ENCODE data around the gene OR4D1. TPM values are rescaled to one million over a fixed set of nuclear protein-coding genes. Genes with fewer than 3 reads are reported as not detected.
A peak's percentile ranks its signal among the peaks of the same experiment; 100 is the strongest.

OR4D1 gene
- polyA plus RNA-seq, 10 donors, result 0.09 TPM; not detected in 9

DNA sequence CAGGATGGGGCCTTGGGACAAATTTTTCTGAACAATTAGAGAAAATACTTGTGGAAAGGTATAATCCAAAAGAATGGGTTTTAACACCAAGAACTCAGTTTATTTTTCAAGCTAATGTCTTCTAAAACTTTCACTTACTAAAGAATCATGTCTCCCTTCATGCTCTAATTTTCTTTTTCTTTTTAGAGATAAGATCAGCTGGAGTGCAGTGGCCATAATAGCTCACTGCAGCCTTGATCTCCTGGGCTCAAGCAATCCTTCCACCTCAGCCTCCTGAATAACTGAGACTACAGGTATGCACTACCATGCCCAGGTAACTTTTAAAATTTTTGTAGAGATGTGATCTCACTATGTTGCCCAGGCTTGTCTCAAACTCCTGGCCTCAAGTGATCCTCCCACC lies 5.5 kb downstream of the OR4D1 start:
- no peak for DNase-seq

DNA sequence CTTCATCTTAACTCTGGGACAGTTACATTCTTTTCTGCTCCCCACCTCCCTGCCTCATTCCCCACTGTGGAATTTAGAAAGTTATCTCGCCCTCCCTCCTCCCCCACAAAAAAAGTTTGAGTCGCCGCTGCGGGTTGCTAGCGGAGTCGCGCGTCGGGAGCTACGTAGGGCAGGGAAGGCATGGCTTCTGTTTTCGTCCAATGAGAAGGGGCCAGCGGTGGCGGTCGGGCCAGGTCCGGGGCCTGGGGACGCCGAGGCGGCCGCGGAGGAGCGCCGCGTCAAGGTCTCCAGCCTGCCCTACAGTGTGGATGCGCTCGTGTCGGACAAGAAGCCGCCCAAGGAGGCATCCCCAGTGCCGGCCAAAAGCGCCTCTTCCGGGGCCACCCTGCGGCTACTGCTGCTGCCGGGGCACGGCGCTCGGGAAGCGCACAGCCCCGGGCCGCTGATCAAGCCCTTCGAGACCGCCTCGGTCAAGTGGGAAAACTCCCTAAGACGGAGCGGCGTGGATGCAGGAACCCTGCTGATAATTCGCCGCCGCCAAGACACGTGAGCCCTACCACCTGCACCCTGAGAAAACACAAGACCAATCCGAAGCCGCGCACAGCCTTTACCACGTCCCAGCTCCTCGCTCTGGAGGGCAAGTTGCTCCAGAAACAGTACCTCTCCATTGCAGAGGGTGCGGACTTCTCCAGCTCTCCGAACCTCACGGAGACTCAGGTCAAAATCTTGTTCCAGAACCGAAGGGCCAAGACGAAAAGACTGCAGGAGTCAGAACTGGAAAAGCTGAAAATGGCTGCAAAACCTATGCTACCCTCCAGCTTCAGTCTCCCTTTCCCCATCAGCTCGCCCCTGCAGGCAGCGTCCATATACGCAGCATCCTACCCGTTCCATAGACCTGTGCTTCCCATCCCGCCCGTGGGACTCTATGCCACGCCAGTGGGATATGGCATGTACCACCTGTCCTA lies 8.9 kb downstream of the OR4D1 start:
- peak in 2 of 3 donors; percentile 6 to 8 for DNase-seq

DNA sequence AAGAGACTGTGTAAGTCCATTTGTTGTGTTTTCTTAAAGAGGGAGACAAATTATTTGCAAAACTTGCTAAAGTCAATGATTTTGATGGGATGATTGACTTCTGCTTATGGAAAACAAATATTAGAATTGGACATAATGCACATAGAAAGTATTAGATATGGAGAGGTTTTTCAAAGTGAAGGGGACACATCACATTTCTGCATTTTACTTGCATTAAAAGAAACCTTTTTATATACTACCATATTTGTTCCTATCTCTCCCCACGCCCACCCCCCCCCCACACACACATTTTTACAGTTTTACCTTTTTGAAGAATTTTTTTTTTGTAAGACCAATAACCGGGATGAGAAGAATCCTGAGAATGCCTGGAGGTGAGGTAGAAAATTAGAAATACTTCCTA lies 10.0 kb downstream of the OR4D1 start:
- DNase-seq, result no peak

DNA sequence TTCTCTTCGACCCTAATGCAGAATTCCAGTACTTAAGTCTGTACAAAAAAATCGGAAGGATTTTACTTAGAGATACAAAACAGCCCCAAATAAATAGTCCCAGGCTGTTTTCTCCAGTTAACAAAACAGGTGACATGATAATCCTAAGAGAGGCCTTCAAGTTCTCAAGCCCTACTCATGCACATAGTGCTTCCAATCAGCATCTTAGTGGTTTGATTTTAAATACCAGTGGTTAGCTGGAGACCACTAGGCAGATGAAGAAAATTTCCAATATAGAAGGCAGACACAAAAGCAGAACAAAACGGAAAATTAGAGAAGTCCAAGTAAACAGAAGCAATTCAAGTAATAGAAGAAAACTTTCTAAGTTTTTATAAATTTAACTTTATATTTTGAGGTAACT lies 13.4 kb downstream of the OR4D1 start:
- no peak for DNase-seq

DNA sequence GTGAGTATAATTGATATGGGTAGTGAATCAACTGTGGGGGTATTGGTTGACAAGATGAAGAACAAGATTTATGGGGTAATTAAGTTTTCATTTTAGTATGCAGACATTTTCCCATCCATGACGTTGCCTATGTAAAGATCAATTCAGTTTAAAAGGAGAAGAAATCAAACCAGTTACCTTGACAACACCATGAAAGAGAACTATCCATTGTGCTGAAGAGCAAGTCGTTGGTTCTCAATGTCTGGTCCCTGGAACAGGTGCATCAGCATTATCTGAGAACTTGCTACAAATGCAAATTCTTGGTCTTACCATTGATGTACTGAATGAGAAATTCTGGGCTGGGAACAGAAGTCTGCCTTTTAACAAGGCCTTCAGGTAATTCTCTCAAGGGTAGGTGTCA lies 17.8 kb downstream of the OR4D1 start:
- DNase-seq, result no peak

DNA sequence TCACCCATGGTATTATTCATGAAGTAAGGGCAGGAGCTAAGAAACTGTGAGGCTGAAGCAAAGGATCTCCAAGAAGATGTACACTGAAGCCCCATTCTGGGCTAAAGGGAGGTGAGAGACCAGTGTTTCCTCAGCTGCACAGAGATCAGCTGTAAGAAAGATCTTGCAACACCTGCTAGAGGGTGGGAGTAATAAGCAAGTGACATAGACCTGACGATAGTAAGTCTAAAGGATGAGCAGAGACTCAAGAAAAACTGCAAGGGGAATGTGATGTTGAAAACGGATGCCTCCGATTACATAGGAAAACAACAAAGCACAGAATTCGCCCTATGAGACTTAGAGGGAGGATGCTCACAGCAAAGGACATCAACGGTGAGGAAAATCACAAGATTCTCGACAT lies 18.5 kb downstream of the OR4D1 start, which contains the start of gene OR4D2:
Gene OR4D2, plus strand, starts transcription at position 301 of the 400 bp plus-strand sequence. CDS start 2,674 bp downstream, outside the sequence.
- DNase-seq, result no peak

DNA sequence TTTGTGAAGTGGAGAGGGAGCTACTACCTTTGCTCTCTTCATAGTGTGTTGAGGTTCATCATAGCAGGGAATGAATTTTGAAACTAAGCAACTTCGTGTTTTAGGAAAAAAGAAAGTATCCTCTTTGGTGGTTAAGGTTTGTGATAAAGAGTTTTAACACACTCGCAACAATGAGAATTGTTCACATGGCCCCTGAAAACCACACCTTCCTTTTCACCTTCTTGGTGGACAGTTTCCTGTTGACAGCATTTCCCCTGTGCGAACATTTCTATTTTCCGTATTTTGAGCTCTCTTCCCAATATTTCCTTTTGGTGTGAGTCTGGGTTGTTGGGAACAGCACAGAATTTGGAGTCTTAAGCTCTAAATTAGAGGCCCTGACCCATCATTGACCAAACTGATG lies 22.4 kb downstream of the OR4D1 start:
- DNase-seq, result no peak

DNA sequence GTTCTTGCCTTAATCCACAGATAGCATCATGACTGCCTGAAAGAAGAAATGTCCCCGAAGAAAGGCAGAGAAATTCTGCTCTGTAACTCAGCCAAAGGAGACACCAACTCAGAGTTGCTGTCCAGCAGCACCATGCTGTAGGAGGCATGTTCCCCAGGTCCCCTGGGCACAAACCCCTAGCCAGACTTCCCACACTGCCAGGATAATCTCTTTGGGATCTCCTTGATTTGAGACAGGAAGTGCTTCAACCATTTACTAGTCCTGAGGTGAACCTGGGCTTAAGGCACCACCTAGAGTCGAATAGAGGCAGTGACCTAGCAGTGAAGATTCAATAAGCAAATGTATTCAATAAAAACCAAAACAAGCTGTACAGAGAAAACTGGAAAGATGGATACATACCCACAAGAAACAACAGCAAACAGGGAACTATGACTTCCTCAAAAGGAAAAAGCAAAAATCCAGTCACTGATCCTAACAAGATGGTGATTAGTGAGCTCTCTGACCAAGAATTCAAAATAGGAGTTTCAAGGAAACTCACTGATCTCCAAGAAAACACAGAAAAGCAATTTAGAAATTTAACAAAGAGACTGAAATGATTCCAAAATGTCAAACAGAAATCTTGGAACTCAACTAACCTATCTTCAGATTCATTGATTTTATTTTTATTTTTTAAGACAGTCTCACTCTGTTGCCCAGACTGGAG lies 24.3 kb downstream of the OR4D1 start:
- DNase-seq, result no peak

DNA sequence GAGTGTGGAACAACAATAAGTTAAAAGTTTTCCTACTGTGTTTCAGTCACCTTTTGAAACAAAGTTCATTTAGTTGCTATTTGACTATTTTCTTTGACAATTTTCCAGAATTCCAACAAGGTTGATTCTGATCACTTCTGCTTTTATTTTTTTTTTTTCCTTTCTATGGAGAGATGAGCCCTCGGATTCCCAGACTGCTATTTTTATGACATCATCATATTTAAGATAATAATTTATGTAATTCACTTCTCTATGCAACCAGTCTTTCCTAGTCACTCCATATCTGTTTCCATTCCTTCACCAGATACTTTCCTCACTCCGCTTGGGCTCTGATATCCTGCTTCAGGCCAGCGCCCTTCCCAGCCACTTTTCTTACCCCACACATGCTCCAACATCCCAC lies 26.7 kb downstream of the OR4D1 start:
- no peak for DNase-seq

DNA sequence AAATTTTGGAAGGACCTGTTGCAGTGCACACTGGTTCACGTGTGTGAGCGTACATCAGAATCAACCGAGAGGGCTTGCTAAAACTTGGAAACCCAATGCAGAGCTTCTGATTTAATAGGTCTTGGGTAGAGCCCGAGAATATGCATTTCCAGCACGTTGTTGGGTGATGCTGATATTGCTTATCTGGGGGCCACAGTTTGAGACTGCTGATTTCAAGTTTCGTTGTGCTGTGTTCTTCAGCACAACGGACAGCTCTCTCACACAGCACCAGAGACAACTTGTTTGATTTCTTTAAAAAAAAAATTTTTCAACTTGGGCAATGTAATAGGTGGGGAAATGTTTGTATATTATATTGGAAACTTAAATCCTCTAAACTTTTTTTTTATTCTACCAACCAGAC lies 28.0 kb downstream of the OR4D1 start:
- DNase-seq, result no peak

DNA sequence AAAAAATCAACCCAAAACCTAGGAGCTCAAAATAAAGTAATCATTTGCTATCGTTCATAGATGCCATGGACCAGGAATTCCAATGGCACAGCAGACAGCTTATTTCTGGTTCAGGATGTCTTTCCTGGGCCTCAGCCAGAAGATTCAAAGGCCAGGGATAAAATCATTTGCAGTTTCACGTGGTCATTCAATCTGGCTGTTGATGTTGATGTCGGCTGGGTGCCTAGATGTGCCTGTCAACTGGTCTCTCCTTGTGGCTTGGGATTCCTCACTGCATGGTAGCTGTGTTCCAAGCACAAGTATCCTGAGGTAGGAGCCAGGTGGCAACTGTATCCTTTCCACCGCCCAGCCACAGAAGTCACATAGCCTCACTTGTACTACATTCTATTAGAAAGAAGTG lies 33.6 kb downstream of the OR4D1 start:
- no peak for DNase-seq

DNA sequence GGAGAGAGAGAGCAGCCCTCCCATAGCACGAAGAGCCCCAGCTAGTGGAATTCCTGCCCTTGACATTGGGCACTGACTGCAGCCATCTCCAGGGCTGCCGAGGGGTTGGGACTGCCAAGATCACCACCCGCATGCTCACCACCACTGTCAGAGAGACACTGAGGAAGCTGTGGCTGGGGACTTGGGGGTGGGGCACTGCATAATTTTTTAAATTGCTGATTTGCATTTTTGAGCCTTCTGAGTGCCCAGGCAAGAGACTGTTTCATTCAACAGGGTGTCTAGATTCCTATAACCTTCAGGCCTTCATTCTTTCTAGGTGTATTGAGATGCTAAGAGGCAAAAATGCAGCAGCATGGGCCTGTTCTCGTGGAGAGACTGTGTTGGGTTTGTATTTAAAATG lies 35.3 kb downstream of the OR4D1 start:
- no peak for DNase-seq

DNA sequence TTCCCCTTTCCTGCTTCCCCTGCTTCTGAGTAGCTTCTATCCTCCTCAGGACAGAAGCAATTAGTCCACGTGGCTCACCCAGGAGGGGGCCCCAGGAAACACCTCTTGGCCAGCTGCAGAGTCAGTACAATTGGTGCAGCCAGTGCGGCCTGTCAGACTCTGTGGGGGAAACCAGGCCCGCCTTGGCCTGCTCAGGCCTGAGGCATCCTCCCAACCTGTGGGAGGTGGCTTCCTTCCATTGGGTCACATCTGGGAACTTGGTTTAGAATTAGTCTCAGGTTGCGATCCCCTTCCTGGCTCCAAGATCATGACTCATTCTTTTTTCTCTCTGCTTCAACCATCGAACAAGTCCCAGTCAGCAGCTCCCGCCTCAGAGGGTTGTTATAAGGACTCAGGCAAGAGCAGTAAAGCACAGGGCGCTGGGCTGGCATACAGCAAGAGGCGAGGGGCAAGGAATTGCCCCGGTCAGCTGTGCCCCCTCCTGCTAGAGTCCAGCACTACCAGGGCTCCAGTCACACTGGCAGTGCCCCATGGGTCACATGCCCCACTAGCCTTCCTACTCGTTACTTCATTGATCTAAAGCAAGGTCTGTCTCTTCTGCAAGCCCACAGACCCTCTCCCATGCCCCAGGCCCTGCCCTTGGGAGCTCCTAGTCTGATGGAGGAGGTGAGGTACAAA lies 36.3 kb downstream of the OR4D1 start:
- DNase-seq, result peak; percentile 13 to 45 (median 17)

DNA sequence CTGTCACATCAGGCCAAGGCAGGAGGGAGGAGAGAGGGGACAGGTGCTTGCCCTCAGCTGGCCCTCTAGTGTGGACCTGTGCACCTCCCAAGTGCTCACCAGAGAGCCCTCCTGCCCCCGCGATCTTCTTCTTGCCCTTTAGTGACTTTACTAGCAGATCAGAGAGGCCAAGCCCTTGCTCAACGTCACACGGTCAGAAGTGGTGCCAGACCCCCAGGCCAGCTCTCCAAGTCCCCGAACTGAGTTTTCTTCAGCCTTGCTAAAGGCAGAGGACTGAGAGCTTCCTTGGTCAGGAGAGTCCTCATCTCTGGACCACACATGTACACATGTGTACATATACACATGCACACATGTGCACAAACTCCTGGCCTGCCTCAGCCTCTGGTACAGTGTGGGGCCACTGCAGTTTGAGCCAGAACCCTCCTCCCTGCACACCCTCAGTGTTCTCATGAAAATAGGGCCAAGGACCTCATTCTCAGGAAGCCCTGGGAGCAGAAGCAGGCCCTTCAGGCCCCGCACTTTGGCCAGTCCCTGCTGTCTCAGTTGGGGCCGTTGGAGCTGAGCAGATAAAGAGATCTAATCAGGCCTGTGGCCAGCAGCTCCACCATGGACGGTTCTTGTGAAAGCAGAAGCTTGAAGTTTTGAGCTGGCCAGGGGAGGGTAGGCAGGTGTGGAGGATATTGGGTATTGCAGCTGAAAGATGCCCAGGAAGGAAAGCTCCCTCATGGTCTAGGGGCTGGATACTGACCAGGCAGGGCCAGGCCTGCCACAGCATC lies 37.0 kb downstream of the OR4D1 start:
- no peak for DNase-seq

DNA sequence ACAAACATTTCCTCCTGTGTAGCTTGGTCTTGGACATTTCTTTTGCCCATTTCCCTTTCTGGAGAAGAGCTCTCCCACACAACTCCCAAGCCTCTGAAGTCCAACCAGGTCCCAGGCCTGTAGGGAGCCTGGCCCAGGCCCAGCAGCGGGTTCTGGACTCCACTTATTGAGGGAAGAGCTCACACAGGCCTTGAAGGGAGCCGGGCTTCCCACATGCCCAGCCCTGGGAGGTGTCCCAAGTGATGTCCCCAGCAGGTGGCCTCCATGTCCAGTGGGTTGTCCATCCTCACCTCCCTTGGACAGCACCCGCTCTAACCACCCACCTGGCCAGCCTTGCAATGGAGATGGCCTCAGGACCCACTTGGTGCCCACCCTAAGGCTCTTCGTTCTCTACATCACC lies 38.4 kb downstream of the OR4D1 start:
- DNase-seq, result no peak

DNA sequence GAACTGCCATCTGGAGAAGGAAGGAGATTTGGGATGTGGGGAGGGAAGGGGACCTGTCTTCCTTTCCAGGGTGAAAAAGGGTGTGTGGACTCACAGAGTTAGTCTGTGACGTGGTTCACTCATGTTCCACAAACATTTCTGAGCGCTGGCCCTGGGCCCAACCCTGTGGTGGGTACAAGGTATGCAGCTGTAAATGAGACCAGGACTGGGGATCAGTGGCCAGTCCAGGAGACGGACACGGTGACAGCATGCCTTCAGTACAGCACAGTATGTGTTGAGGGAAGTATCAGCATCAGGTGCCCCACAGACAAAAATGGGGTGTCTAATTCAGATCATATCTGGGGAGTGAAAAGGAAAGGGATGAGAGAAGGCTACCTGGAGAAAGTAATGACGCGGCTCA lies 38.9 kb downstream of the OR4D1 start:
- no peak for DNase-seq

DNA sequence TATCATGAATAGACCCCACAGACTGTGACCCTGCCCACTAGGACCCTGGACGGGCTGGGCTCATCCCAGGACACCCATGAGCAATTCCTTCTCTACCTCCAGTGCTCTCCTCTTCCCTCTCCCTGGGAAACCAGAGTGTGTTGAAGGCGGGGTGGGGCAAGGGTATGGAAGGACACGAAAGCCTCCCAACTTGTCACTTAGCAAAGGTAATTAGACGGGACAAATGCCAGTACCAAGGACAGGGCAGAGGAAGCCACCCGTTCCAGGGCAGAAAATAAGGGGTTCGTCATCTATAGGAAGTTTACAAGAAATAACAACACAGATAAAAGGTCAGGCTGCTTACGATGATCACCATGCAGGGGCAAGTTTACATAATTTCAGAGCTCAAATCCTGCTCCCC lies 39.5 kb downstream of the OR4D1 start:
- DNase-seq, result no peak

DNA sequence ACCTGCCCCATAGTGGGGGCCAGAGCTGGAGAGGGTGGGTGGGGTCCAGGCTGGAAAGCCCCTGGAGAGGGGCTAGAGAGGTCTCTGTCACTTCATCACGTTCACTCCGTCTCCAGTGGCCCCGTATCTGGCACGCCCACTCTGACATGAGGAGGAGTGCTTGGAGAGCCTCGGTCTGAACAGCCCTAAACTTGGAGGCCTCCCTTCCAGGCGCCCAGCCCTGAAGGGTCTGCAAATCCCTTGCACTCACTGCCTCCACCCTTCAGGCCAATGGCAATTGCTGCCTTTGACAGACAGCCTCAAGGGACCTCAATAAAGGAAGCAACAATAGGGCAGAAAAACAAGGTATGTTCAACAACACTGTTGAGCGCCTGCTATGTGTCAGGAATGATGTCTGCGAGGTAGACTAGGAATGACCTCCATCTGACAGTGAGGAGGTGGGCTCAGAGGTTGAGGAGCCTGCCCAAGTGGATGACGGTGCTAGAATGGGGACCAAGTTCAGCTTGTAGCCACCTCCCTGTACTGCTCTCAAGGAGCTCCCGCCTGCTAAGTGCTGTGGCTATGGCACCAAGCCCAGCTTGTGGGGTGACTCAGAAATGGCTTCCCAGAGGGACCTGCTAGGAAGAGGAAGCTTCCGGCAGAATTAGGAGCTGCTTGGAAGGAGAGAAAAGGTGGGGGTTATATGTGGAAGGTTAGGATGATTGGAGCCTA lies 41.4 kb downstream of the OR4D1 start:
- DNase-seq, result peak; percentile 9 to 58 (median 37)

DNA sequence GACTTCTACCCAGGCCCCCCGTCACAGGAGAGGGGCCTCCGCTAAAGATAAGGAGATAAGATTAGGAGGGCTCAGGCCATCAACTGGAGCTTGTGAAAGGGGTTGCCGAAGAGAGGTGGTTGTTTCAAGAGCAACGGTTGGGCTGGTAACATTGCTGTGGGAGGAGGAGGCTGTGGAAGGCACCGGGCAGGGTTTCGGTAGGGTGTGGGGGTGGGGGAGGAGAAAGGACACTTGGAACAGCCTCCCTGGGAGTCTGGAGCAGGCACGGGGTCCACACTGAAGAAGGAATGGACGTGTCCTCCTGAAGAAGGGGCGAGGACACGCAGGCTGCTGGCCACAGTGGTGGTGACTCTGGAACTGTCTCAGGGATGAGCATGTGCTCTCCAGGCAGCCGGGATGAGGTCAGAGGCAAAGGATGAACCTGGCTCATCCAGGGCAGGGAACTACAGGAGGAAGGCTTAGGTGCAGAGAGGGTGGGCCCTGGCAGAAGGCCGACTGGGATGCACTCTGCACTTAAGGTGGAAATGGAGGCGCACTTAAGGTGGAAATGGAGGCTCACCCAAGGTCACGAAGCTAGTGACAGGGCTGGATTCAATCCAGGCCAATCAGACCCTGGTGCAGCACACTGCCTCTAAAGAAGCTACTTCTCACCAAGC lies 43.2 kb downstream of the OR4D1 start:
- no peak for DNase-seq

DNA sequence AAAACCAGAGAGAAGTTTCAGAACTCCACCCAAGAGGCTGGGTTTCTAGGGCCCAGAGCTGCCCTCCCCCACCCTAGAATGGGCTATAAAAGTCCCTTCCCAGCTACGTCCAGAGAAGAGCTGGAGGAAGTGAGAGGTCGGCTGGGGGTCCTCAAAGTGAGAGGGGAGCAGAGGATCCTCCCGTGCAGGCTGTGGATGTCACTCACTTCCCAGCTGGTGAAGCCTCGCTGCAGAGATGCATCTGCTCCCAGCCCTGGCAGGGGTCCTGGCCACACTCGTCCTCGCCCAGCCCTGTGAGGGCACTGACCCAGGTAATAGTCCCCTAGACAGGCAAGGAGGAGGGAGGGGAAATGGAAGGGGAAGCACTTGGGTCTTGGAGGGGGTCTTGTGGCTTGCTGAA lies 44.4 kb downstream of the OR4D1 start, which contains the start of gene EPX:
Gene EPX, plus strand, starts transcription at position 115 of the 400 bp plus-strand sequence. Its CDS starts 121 bp downstream, at position 236.
- no peak for DNase-seq

Measured in muscle of back (tissue), 11 donors.